CD4-positive, alpha-beta T cell (primary cell): Measurements from ENCODE around the gene SF3B2. TPM values are rescaled to one million over a fixed set of nuclear protein-coding genes. Genes with fewer than 3 reads are reported as not detected.

ENCODE experiments used
- ATAC-seq: fragments of 200-7000 bp; cut with Tn5 transposase; one replicate; pipeline ENCODE4 v1.10.0; 2022; ENCODE audit warnings: mild to moderate bottlenecking; ENCODE audit not compliant: poor library complexity
- CTCF ChIA-PET: fragments of 350-600 bp; sonication (Branson Sonifier 250); formaldehyde crosslinking; loops from one replicate; lab custom pipeline; 2021; ENCODE audit warnings: antibody characterized with exemption, inconsistent platforms; lab: Charles Lee
- POLR2A ChIA-PET: fragments of 350-600 bp; sonication (Branson Sonifier 250); formaldehyde crosslinking; loops from one replicate; lab custom pipeline; 2021; ENCODE audit warnings: antibody characterized with exemption, inconsistent platforms; lab: Charles Lee
- DNase-seq, 14 experiments: peaks; one replicate each; pipeline ENCODE4 v3.0.0-alpha.2; 2013 to 2020; ENCODE audit warnings: mixed read lengths in 2 of 14
- H3K27ac ChIP-seq, 2 donors: one replicate each; pipeline versions ENCODE4 v1.5.1 to v1.7.0; 2013; ENCODE audit warnings: low read length in 2 of 2, low read depth in 1 of 2, mild to moderate bottlenecking in 1 of 2
- H3K27me3 ChIP-seq, 2 experiments: 1 replicate in 1 of 2; 2 replicates in 1 of 2; pipeline versions ENCODE4 v1.6.1 to v1.7.0; 2013; ENCODE audit warnings: low read length in 2 of 2, control low read depth in 1 of 2, mild to moderate bottlenecking in 1 of 2, moderate library complexity in 1 of 2; ENCODE audit not compliant: insufficient read depth in 2 of 2, control insufficient read depth in 1 of 2
- H3K36me3 ChIP-seq: one replicate; pipeline ENCODE4 v1.6.1; 2013; ENCODE audit warnings: low read length, control low read depth; ENCODE audit not compliant: insufficient read depth
- H3K4me1 ChIP-seq: one replicate; pipeline ENCODE4 v1.6.1; 2013; ENCODE audit warnings: low read length, control low read depth; ENCODE audit not compliant: insufficient read depth
- H3K4me3 ChIP-seq: one replicate; pipeline ENCODE4 v1.5.1; 2013; ENCODE audit warnings: mild to moderate bottlenecking, low read length, moderate library complexity
- H3K9me3 ChIP-seq, 2 experiments: 1 replicate in 1 of 2; 2 replicates in 1 of 2; pipeline versions ENCODE4 v1.6.1 to v1.7.0; 2013; ENCODE audit warnings: low read length in 2 of 2, mild to moderate bottlenecking in 2 of 2, control low read depth in 1 of 2, moderate library complexity in 1 of 2; ENCODE audit not compliant: control insufficient read depth in 1 of 2, insufficient read depth in 1 of 2
- H3K27ac Mint-ChIP-seq: one replicate; pipeline ENCODE4 v1.8.0; 2020; ENCODE audit warnings: mixed read lengths
- H3K27me3 Mint-ChIP-seq: one replicate; pipeline ENCODE4 v1.8.0; 2021; ENCODE audit warnings: mixed read lengths
- H3K36me3 Mint-ChIP-seq: one replicate; pipeline ENCODE4 v1.8.0; 2021; ENCODE audit warnings: low read depth, mixed read lengths
- H3K4me1 Mint-ChIP-seq: one replicate; pipeline ENCODE4 v1.8.0; 2021; ENCODE audit warnings: low read depth, mixed read lengths
- H3K4me3 Mint-ChIP-seq: one replicate; pipeline ENCODE4 v1.8.0; 2020; ENCODE audit warnings: mild to moderate bottlenecking, mixed read lengths
- H3K9me3 Mint-ChIP-seq: one replicate; pipeline ENCODE4 v1.8.0; 2020; ENCODE audit warnings: mixed read lengths
- intact Hi-C, 2 experiments: fragments of 100-400 bp; cut with DNase I in 1 of 2; cut with micrococcal nuclease in 1 of 2; formaldehyde crosslinking; loops; one replicate each; pipeline versions ENCODE4 v1.15.1 to v1.9.0; 2023 to 2025; cut with DNase I, micrococcal nuclease
- total RNA-seq, 174 experiments: library from RNA in 2 of 174; stranded (reverse) in 2 of 174; gene quantifications; one replicate each; pipeline ENCODE4 v1.2.3 and lab custom pipeline; 2021 to 2026
- TF ChIP-seq, protein P1 (sequence below): fragments of 200-600 bp; IDR thresholded peaks from one replicate; pipeline ENCODE4 v1.8.0; 2022; ENCODE audit warnings: antibody characterized with exemption, mild to moderate bottlenecking

The SF3B2 gene
- total RNA-seq, 2 experiments from 2014 or later: 182 to 196 TPM

GRCh38 chr11:66004186-66004585 lies 48.0 kb upstream of the SF3B2 start:
- Mint-ChIP-seq H3K9me3 (no peaks in the 10 kb centered on the region), H3K27ac (peak overlapping the region; percentile 36), H3K4me3 (peak overlapping the region; percentile 56), H3K4me1 (peaks cover 37% of the 10 kb centered on the region), H3K36me3 (peaks cover 55% of the 10 kb centered on the region), H3K27me3 (no peaks in the 10 kb centered on the region)
- TF ChIP-seq, protein P1, sequence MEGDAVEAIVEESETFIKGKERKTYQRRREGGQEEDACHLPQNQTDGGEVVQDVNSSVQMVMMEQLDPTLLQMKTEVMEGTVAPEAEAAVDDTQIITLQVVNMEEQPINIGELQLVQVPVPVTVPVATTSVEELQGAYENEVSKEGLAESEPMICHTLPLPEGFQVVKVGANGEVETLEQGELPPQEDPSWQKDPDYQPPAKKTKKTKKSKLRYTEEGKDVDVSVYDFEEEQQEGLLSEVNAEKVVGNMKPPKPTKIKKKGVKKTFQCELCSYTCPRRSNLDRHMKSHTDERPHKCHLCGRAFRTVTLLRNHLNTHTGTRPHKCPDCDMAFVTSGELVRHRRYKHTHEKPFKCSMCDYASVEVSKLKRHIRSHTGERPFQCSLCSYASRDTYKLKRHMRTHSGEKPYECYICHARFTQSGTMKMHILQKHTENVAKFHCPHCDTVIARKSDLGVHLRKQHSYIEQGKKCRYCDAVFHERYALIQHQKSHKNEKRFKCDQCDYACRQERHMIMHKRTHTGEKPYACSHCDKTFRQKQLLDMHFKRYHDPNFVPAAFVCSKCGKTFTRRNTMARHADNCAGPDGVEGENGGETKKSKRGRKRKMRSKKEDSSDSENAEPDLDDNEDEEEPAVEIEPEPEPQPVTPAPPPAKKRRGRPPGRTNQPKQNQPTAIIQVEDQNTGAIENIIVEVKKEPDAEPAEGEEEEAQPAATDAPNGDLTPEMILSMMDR: no peak
- peaks cover 39% of the 10 kb centered on the region for H3K4me1 ChIP-seq
- no peak overlapping the region for H3K4me3 ChIP-seq
- no peak for DNase-seq
- H3K9me3 ChIP-seq: no peaks in the 10 kb centered on the region
- CTCF ChIA-PET: no interaction called here
- ATAC-seq: no peak
- intact Hi-C loops: no loop called here
- POLR2A ChIA-PET: no interaction called here
- peaks cover 37% of the 10 kb centered on the region for H3K36me3 ChIP-seq
- H3K27me3 ChIP-seq: no peaks in the 10 kb centered on the region
- H3K27ac ChIP-seq: no peak overlapping the region

DNA sequence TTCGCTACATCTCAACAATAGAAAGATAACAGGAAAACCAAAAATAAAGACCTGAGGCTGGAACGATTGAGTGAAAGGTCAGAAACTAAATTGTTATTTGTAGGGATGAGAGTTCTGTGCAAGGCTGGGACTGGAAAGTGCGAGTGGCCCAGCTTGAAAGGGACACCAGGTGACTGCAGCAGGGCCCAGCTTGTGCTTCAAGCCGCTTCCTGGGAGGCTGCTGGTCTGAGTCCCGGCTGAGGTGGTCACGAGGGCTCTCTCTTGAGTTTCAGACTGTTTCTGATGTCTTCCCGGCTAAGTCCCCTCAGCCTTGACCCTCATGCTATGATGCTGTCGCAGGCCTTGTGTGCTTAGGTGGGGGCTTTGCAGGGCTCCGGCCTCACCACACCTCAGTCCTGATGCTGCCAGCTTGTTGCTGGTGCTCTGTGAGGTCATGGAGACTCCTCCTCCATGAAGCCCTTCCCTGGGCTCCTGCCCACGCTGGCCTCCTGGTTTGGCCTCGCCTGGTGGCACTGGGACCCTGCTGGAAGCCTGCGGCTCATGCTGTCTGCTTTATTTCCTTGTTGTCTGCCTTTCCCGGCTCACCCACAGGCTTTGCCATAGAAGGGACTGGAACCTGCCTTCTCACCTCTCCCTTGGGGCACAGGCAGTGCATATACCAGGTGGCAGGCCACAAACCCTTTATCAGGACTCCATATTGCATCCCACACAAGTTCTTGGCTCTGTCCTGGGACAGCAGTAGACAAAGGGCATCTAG lies 45.9 kb upstream of the SF3B2 start:
- no peak for DNase-seq
- Histone ChIP-seq H3K9me3 (no peaks in the 10 kb centered on the region), H3K27me3 (peaks cover 2 to 4% of the 10 kb centered on the region in 2 experiments), H3K4me1 (peaks cover 19% of the 10 kb centered on the region), H3K36me3 (peaks cover 24% of the 10 kb centered on the region), H3K4me3 (no peak overlapping the region), H3K27ac (no peak overlapping the region)
- ATAC-seq: no peak
- Mint-ChIP-seq H3K36me3 (peaks cover 36% of the 10 kb centered on the region), H3K4me3 (no peak overlapping the region), H3K27ac (no peak overlapping the region), H3K27me3 (peaks cover 5% of the 10 kb centered on the region), H3K9me3 (no peaks in the 10 kb centered on the region), H3K4me1 (peaks cover 22% of the 10 kb centered on the region)
- TF ChIP-seq, protein P1: no peak
- intact Hi-C loops: no loop called here
- ChIA-PET CTCF (no interaction called here), POLR2A (no interaction called here)

GRCh38 chr11:66006891-66007176 lies 45.3 kb upstream of the SF3B2 start:
- H3K27ac Mint-ChIP-seq: no peak overlapping the region
- H3K27me3 Mint-ChIP-seq: peaks cover 8% of the 10 kb centered on the region
- CTCF ChIA-PET: no interaction called here

More at GRCh38 chr11:66006891-66007176, 45.3 kb upstream of the SF3B2 start:
- no peak for DNase-seq
- Histone ChIP-seq H3K27me3 (peaks cover 7% of the 10 kb centered on the region in 2 experiments), H3K27ac (no peak overlapping the region), H3K36me3 (peaks cover 24% of the 10 kb centered on the region), H3K4me1 (peaks cover 22% of the 10 kb centered on the region), H3K9me3 (no peaks in the 10 kb centered on the region), H3K4me3 (no peak overlapping the region)
- POLR2A ChIA-PET: no interaction called here
- Mint-ChIP-seq H3K36me3 (peaks cover 31% of the 10 kb centered on the region), H3K4me3 (no peak overlapping the region), H3K4me1 (peaks cover 17% of the 10 kb centered on the region), H3K9me3 (no peaks in the 10 kb centered on the region)
- TF ChIP-seq, protein P1: no peak
- intact Hi-C loops: no loop called here
- ATAC-seq: no peak
